Subcutaneous adipose tissue (tissue), 4 donors: ENCODE results near the gene BET1L. TPM values are rescaled to one million over a fixed set of nuclear protein-coding genes. Genes with fewer than 3 reads are reported as not detected.
"Not testable (repeated sequence)": the region's sequence is repeated elsewhere in the genome, so short reads cannot be mapped to it uniquely, and the experiment has no call there.

Experiments used
- small RNA-seq: library from RNA; depleted of rRNA; stranded (forward); fragments of <200 nt; gene quantifications from one replicate; pipeline ENCODE3, GENCODE V24; 2016
- total RNA-seq, 4 donors: library from RNA; depleted of rRNA; stranded (reverse); fragments of >200 nt; gene quantifications; one replicate each; pipeline ENCODE4 v1.1.0, GENCODE V29; 2016
- TF ChIP-seq, protein P1 (sequence below): fragments of 450-650 bp; IDR thresholded peaks from one replicate; pipeline ENCODE4 v1.5.1; 2016; ENCODE audit warnings: low read depth, mild to moderate bottlenecking, control low read depth, antibody characterized with exemption, moderate library complexity

The BET1L gene
- total RNA-seq, 4 donors from 2014 or later = 18.6 to 26.9 (median 23.2) TPM

DNA sequence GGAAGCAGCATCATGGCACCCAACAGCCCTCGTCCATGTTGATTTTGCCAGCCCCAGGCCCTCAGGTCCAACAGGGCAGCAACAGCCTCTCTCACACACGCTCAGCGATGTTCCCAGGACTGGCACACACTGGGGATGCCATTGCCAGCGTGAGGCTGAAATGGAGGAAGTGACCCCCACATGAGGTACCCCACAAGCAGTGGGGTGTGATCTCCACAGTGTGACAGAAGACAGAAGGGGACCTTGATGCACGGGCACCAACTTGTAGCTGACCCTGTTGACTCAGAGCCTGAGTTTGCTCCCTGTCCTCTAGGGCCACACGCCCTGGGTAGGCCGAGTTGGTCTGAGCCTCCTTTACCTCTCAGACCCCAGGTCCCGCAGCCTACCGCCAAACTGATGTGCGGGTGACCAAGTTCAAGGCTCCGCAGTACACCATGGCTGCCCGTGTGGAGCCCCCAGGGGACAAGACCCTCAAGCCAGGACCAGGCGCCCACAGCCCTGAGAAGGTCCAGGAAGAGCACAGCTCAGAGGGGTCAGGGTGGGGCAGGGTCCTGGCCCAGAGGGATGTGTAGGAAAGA is 8.1 kb downstream of the BET1L start:
- TF ChIP-seq, protein P1, sequence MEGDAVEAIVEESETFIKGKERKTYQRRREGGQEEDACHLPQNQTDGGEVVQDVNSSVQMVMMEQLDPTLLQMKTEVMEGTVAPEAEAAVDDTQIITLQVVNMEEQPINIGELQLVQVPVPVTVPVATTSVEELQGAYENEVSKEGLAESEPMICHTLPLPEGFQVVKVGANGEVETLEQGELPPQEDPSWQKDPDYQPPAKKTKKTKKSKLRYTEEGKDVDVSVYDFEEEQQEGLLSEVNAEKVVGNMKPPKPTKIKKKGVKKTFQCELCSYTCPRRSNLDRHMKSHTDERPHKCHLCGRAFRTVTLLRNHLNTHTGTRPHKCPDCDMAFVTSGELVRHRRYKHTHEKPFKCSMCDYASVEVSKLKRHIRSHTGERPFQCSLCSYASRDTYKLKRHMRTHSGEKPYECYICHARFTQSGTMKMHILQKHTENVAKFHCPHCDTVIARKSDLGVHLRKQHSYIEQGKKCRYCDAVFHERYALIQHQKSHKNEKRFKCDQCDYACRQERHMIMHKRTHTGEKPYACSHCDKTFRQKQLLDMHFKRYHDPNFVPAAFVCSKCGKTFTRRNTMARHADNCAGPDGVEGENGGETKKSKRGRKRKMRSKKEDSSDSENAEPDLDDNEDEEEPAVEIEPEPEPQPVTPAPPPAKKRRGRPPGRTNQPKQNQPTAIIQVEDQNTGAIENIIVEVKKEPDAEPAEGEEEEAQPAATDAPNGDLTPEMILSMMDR = no peak

DNA sequence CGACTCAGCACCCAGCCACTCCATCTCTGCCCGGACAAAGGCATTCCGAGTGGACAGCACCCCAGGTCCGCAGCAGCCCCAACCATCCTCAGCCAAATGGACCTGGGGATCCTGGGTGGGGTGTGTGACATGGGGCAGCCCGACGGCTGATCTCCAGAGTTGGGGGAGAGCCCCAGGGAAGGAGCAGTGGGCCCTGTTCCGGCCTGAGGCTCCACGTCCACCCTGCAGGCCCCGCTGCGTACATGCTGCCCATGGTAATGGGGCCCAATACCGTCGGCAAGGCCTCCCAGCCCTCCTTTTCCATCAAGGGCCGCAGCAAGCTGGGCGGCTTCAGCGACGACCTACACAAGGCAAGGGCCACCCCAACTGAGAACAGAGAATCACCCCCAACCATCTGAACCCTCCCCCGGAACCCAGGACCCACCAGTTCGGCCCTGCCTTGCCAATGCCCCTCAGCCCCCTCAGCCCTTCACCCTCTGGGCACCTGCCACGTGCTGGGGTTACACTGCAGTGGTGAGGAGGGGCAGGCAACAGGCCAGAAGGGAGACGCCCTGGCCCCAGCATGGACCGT is 8.9 kb downstream of the BET1L start:
- TF ChIP-seq, protein P1 = no peak

DNA sequence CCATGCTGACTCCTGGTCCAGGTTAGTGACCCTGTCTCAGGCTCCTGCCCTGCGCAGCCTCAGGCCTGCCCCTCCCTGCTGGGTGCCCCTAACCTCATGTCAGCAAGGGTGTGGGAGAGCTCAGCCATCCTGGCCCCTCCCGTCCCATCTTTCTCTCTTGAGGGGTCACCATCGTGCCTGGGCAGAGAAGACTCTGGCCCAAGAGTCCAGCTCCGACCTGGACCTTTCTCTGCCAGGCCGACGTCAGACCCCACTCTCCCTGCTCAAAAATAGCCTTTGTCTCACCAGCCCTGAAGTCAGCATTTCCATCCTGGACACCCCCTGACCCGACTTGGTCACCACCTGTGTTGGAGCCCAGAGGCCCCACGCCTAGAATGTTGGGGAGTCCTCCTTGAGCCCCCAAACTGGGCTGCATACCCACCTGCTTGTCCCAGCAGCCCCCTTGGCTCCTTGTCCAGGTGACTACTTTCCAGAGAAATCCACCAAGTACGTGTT is 9.4 kb downstream of the BET1L start:
- TF ChIP-seq, protein P1 = no peak

DNA sequence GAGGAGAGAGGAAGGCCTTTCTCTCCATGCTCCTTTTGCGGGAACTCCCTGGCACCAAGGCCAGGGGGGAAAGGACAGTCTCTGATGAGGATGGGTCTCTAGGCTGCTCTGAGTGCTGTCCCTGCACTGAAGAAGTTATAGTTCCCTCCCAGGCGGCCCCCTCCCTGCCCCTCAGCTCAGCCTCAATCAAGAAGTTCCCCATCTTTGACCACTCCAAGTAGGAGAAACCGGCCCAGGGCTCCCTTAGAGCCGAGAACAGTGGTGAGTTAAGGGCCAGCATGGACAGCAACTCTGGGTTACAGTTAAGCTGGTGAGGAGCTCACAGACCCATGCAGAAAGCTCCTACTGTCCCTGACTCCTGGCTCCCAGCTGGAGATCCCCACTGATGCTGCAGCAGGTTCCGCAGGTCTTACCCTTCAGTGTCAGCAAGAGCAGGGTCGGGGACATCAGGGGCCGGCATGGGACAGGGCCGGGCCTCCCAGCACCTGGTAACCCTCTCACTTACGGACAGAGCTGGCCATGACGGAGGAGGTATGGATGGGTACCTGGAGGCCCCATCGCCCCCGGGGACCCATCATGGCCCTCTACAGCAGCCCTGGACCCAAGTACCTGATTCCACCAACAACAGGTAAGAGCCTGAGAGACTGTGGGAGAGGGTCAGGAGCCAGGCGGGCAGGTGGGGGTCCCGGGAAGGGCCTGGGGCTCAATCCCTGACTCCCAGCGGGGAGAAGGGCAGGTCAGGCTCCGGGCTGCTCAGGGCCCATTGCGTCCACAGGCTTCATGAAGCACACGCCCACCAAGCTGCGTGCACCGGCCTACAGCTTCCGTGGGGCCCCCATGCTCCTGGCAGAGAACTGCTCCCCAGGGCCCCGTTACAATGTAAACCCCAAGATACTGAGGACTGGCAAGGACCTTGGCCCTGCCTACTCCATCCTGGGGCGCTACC is 10.1 kb downstream of the BET1L start:
- TF ChIP-seq, protein P1 = no peak

DNA sequence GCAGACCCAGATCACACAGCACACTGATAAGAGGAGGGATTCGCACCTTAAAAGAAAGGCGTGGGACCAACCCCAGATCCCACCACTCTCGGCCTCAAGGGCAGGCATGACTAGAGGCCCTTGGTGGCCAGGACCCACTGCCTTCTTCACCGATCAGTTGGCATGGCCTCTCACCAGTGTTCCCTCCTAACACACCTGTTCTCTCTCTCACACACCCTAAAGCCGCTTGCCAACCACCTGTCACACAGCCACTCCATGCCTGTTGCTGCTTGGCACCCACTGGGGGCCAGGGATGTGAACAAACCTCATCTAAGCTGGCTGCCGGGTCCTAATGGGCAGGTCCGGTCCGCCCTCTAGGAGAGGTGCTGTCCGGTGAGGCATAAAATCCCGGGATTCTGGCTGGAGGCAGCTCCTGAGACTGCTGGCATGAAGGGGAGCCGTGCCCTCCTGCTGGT is 14.5 kb downstream of the BET1L start, which contains the start of gene SCGB1C1:
Gene SCGB1C1 (plus strand): TSS at position 405 of the 455 bp plus-strand sequence. CDS start 22 bp downstream, at position 427.
- TF ChIP-seq, protein P1 = not testable (repeated sequence)

Small RNA genes lying within 50 kb of the gene (small RNA-seq; reads per million reads assigned to genes)
- not detected for gene RNU6-447P

Other genes starting within 250 kb of the BET1L start
- gene SCGB1C1, start 14.3 kb downstream of the BET1L start, total RNA-seq = not detected
- gene RIC8A, start 309 bp upstream of the BET1L start, total RNA-seq = 100 to 1,000 TPM in 1 of 4 donors, 10 to 100 TPM in 3; 46.5 to 103 (median 67.1) TPM
- 10 to 100 TPM in 3 of 4 donors, 1 to 10 TPM in 1; 8.1 to 48.0 (median 14.7) TPM for gene SIRT3, start 28.9 kb upstream of the BET1L start, total RNA-seq
- gene PSMD13, start 29.6 kb upstream of the BET1L start, total RNA-seq = 100 to 1,000 TPM in 2 of 4 donors, 10 to 100 TPM in 2; 57.8 to 118 (median 93.8) TPM
- gene NLRP6, start 71.0 kb upstream of the BET1L start, total RNA-seq = 1 to 10 TPM in 1 of 4 donors, under 1 TPM in 2, not detected in 1; 0.19 to 1.9 (median 0.66) TPM
- 10 to 100 TPM in 3 of 4 donors, 1 to 10 TPM in 1; 3.8 to 26.9 (median 12.5) TPM for gene PGGHG, start 81.7 kb upstream of the BET1L start, total RNA-seq
- gene IFITM5, start 92.1 kb upstream of the BET1L start, total RNA-seq = not detected
- gene IFITM2, start 100.4 kb upstream of the BET1L start, total RNA-seq = 100 to 1,000 TPM; 116 to 171 (median 144) TPM
- gene IFITM1, start 106.6 kb upstream of the BET1L start, total RNA-seq = 100 to 1,000 TPM; 123 to 199 (median 149) TPM
- gene IFITM3, start 113.5 kb upstream of the BET1L start, total RNA-seq = 100 to 1,000 TPM; 141 to 257 (median 163) TPM
- under 1 TPM in 1 of 4 donors, not detected in 3; 0.22 TPM for gene B4GALNT4, start 162.1 kb upstream of the BET1L start, total RNA-seq
- 1 to 10 TPM in 2 of 4 donors, under 1 TPM in 2; 0.33 to 2.8 (median 1.3) TPM for gene PKP3, start 186.8 kb upstream of the BET1L start, total RNA-seq
- 10 to 100 TPM; 18.3 to 43.4 (median 38.0) TPM for gene SIGIRR, start 207.6 kb upstream of the BET1L start, total RNA-seq
- 1 to 10 TPM in 1 of 4 donors, under 1 TPM in 3; 0.44 to 1.5 (median 0.63) TPM for gene ANO9, start 234.6 kb upstream of the BET1L start, total RNA-seq
- 10 to 100 TPM; 19.1 to 77.6 (median 26.2) TPM for gene PTDSS2, start 242.9 kb upstream of the BET1L start, total RNA-seq